Glomerular visceral epithelial cell (primary cell): ENCODE measurements around the gene LPIN3.
"Not testable (repeated sequence)": the region's sequence is repeated elsewhere in the genome, so short reads cannot be mapped to it uniquely, and the experiment has no call there.

Experiments
- DNase-seq: peaks from one replicate; pipeline ENCODE4 v3.0.0-alpha.2; 2016; ENCODE audit errors: extremely low spot score

Gene LPIN3, protein sequence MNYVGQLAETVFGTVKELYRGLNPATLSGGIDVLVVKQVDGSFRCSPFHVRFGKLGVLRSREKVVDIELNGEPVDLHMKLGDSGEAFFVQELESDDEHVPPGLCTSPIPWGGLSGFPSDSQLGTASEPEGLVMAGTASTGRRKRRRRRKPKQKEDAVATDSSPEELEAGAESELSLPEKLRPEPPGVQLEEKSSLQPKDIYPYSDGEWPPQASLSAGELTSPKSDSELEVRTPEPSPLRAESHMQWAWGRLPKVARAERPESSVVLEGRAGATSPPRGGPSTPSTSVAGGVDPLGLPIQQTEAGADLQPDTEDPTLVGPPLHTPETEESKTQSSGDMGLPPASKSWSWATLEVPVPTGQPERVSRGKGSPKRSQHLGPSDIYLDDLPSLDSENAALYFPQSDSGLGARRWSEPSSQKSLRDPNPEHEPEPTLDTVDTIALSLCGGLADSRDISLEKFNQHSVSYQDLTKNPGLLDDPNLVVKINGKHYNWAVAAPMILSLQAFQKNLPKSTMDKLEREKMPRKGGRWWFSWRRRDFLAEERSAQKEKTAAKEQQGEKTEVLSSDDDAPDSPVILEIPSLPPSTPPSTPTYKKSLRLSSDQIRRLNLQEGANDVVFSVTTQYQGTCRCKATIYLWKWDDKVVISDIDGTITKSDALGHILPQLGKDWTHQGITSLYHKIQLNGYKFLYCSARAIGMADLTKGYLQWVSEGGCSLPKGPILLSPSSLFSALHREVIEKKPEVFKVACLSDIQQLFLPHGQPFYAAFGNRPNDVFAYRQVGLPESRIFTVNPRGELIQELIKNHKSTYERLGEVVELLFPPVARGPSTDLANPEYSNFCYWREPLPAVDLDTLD

DNA sequence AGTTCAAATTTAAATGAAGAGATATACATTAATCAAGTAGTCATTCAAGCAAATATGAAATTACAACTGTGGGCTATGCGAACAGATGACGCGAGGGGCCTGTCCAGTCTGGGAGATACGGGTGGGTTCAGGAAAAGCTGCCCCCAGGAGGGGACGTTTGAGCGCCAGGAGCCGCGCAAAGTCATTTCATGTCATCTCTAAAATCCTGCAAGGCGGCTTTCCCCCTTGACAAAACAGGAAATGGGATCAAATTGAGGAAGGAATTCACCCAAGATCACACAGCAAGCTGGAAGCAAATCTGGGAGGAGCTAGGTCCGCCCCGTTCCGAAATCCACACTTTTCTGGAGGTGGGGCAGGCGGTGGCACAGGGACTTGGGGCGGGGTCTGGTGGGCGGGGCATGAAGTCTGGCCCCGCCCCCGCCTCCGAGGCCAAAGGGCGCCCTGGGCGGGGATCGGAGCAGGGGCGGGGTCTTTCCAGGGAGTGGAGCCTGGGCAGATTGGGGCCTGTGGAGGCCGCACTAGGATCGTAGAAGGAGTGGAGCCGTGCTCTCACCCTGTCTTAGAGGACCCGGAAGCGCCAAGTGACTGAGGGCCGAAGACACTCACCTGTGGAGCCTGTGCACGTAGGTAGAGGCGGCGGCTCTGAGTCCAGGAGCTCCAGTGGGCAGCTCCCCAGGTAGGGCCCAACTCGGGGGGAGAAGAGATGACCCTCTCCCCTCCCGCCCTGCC, at the start of gene LPIN3:
Gene LPIN3 (plus strand): TSS at position 495 of the 729 bp plus-strand sequence. CDS start 4,983 bp downstream, outside the sequence.
- peak; percentile 96 for DNase-seq

DNA sequence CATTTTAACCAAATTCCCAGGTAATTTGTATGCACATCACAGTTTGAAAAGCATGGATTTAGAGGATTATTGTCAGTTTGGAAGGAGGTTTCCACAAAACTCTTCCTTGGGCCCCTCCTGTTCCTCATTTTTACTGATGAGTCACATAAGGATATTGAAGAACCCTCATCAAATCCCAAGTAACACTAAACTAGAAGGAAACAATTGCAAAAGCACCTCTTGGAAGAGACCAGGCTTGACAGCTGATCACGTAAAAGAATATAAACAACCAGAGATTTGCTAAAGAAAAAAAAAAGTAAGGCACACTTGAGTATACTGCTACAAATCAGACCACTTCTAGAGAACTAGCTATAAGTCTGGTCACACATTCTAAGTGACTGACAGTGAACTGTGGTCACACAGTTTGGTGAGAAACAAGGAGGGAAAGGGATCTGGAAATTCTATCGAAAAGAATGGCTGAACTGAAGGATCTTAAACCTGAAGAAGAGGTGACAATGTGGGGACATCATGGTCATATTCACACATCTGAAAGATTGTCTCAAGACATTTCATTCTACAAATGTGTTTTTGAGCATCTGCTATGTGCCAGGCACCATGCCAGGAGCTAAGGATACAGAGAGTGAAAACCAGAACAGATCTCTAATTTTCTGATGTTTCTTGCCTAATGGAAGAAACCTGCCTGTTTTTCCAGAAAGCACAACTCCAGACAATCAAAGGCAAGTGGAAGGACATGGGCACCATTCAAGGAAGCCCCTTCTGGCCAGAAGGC, 47.2 kb upstream of the LPIN3 start:
- DNase-seq = no peak

DNA sequence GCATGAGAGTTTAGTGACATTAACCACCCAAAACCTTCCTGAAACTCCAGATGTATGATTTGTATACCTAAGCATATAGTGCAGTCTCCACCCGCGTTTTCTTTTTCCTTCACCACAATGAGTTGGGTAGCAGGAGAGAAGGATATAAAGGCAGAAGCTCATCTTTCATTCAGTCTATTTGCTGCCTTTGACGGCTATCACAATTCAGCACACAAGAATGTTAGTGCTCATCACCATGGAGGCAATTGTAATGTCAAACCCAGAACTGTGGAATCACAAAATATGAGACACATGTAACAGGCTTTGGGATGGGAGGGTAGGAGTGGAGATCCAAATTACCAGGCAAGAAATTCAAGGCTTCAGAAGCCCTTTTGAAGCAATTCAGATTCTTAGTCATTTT, 40.7 kb upstream of the LPIN3 start:
- DNase-seq = no peak

DNA sequence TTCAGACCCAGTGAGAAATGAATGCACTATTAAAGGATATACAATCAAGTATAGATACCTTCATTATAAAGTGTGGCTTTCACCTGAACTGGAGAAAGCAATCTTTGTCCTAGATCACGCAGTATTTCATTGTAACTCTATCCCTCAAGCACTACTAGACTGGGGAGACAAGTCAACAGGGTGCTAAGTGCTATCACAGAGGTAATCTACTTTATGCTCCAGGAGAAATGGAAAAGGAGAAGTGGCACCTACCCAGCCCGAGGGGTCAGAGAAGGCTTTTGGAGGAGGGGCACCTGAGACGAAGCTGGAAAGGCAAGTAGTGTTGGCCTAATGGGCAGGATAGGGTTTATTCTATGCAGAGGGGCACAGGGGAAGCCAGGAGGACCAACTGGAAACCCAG, 40.2 kb upstream of the LPIN3 start:
- no peak for DNase-seq

DNA sequence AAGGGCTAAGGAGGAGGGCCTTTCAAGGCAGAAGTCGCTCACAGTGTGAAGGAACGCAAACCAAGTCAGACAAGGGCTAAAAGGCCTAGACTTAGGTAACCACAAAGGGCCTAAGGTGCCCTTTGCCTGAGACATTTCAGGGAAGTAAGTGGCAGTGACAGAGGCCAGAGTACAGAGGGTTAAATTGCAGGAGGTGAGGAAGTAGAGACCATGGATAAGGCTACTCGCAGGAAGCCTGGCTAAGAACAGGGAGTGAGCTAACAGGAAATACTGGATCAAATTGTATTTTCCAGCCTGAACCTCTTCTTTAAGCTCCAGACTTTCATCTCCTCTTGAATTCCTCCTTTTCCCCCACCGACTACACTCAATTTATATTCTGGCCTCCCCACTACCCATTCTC, 39.7 kb upstream of the LPIN3 start:
- no peak for DNase-seq

DNA sequence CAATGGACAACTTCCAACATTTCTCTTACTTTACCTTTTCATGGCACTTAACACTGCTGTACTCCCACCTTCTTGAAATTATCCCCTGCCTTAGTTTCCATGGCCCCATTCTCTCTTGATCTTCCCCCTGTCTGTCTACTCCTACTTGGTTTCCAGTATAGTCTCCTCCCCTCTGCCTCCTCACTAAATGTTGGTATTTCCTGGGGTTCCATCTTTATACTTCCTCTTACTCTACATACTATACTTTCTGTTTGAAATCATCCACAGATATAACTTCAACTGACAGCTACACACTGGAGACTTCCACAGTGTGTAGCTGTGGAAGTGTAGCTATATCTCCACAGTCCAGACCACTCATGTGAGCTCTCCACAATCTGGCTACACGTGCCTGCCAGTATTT, 36.6 kb upstream of the LPIN3 start:
- DNase-seq = no peak

DNA sequence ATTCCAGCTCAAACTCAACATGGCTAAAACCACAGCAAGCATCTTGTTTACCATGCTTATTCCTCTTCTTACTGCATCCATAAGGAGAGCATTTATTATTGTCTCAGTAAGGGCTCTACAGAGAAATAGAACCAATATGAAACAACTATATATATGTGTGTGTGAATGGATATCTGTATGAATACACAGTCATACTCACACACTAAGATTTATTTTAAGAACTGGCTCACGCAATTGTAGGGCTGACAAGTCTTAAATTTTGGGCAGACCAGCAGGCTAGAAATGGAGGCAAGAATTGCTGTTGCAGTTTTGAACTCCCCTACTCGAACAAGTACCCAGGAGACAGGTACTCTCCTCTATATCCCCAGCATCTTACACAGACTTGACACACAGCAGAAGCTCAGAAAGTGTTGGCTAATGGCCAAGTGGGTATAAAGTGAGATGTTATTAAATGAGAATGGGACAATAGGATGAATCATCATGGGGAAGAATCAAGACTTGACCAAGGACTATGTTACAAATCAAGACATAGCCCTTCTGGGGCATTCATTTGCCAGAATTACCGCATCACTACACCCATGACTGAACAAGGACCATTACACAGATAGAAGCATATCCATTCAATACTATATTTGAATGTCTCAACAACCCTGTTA, 36.1 kb upstream of the LPIN3 start:
- no peak for DNase-seq

DNA sequence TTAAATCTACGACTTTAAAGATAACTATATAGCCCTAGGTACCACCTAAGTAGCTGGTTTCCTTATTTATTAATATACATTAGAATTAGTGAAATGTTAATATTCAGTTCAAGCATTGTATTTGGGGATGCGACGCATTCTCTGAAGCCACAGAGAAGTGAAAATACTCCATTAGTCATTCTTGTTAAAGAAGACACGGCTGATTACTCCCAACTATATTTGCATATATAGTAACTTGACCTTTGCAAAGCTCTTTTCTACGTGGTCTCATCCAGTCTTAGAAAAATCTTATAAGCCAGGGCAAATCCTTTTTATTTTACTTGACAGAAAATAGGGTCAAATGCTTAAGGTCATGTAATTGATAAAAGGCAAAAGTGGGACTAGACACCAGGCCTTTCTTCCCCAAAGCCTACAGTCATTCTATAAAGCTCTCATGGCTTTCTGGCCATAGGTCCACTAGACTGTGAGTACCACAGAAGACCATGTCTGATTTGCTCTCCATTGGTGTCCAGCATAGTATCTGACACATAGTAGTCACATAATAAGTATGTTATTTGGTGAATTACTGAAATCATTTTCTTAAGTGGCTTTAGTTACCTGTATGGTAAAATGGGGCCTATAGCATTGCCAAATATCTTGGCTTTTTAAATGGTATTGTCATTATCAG, 34.4 kb upstream of the LPIN3 start:
- DNase-seq = peak; percentile 23

DNA sequence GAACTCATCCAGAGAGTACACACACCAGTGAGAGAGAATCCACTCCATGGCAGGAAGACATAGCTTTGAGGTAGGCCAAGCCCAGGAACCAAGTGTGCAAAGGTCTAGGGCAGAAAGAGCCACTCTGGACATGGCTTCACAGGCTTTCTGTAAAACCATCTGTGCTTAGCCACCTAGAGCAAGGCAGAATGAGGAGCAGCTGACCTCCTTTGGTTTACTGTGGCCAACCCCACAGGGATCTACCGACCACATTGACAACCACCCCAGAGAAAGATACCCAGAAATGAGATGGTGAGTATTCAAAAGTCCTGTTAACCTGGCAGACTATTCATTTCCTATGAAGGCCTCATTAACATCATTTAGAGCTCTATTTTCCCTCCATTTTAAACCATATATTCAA, 33.6 kb upstream of the LPIN3 start:
- DNase-seq = no peak

DNA sequence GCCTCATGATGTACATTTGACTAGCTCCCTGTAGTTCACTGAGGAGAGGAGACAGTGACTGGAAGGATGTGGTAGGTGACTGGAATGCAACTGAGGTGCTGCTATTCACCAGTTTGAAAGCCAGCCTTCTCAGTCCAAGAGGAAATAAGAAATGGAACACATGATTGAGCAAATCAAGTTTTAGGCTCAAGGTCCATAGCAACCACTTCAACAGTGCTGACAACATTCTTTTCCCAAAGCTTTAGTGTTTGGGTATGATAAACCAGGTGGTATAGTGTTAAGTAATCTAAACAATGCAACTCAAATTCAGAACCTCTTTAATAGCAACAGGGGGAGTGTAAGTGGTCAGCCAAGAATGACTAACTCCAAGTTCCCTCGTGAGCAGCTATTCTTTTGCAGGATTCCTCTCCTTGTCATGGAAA, 32.3 kb upstream of the LPIN3 start:
- DNase-seq = peak; percentile 91

DNA sequence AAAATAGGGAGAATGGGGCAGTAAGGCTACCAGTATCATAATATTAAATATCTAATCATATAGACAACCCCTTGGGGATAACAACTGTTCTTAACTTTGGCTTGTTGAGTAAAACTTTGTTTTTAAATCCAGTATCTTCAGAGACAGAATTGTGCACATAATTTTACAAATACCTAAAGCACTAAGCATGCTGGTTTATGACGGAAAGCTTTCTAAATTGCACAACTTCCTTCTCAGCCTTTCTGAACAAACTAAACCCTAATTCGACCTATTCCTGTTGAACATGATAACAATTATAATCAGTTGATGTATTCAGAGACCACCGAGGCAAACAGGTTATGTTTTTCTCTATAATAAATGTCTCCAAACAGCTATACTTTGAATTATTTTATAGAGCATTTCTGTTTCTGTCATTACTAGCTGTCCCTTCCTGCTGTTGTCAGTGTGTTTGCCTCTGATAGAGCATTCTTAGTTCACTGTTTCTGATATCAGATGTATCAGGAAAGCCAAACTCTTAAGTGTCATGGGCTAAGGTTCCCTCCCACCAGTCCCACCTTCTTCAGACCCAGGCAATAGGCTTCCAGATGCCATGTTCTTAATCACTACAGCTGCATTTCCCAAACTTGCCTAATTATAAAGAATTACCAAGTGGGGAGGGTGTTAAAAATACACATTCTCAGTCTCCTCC, 31.8 kb upstream of the LPIN3 start:
- DNase-seq = no peak

DNA sequence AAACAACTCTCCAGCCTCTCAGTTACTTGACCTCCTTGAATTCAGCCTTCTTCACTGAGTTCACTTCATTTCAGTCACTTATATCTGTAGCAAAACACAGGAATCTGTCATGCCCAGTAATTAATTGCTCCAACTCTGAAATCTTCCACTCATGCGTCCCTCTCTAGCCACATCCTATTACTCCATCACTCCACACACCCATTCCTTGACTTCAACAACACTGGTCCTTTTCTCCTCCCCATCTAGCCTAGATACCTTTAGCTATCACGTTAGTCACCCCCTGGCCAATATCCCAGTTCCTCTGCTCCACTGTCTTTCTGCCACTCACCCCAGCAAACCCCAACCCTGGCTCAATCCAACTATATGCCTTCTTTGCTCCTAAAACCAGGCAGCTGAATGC, 30.8 kb upstream of the LPIN3 start:
- DNase-seq = peak; percentile 82

DNA sequence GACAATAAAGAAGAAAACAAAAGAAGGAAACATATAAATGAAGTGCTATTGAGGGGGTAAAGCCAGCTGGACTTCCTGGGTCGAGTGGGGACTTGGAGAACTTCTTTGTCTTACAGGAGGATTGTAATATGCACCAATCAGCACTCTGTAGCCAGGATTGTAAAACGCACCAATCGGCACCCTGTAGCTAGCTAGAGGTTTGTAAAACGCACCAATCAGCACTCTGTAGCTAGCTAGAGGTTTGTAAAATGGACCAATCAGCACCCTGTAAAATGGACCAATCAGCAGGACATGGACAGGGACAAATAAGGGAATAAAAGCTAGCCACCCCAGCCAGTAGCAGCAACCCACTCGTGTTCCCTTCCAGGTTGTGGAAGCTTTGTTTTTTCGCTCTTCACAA, 28.6 kb upstream of the LPIN3 start:
- not testable (repeated sequence) for DNase-seq

DNA sequence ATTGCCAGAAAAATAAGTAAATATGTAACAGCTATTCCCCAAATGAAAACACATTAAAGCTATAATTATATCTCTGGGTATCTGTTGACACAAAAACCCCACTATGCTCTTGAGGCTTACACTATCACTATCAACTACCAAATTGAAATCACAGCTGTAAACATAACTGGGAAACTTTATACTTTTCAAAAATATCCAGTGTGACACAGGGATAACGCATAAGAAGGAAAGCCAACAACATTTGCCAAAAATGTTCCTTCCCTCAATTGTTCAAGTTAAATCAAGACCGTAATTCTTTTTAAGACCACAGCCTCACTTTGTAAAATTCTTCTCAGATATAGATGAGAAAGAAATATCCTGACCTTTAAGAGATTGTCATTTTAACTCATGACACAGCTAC, 26.2 kb upstream of the LPIN3 start:
- no peak for DNase-seq

DNA sequence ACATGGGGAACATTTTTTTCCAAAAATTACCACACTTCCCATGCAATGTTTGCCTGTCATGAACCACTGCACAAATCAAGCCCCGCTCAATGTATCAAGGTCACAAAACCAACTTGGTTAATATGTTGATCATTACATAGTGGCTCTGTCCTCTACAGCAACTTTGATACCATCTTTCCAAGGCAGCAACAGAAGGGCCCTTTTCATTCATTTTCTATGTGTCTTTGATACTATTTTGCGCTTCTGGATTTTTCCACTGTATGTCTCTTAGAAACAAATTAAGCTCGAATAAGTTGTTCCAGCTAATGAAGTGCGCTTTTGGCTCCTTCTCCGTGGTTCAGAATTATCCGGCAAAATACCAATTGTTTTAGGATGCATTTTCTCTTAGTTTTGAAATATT, 24.6 kb upstream of the LPIN3 start:
- peak; percentile 40 for DNase-seq

DNA sequence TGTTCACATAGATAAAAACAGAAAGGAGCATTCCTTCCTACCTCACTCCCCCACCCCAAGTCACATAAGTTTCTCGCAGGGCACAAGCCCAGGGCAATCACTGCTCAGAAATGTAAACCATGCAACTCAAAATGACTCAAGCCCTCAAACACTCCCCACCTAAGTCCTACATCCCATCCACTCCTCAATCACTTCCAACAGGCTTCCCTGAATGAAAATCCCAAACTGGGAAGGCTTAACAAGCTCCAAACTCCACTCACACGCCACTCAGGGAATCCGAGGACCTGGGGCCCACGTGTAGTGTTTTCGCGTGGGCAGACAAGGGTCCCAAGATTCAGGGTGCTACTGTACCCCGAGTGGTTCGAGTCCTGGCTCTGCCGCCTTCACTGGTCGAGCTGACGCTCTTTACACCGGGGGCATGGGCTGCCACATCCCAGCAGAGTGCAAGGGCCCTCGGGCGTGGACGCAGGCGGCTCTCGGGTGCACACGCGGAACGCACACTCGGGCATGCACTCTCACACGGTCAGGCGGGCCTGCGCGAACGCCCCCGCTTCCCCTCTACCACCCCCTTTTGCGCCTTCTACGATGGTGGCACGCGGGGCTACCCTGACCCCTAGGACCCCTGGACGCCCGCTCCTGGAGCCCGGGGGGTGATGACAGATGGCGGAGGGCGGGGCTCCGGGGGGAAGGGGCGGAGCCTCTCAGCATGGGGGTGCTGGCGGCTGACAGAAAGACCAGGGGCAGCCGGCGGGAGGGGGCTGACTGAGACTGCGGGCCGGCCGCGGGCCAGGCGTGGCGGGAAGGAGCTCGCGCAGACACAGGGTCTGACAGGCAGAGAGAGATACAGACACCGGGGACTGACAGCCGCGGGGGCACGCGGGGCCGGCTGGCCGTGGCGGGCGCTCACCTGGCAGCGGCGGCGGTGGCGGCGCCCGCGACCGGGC, 23.7 kb upstream of the LPIN3 start:
- peak; percentile 73 for DNase-seq

DNA sequence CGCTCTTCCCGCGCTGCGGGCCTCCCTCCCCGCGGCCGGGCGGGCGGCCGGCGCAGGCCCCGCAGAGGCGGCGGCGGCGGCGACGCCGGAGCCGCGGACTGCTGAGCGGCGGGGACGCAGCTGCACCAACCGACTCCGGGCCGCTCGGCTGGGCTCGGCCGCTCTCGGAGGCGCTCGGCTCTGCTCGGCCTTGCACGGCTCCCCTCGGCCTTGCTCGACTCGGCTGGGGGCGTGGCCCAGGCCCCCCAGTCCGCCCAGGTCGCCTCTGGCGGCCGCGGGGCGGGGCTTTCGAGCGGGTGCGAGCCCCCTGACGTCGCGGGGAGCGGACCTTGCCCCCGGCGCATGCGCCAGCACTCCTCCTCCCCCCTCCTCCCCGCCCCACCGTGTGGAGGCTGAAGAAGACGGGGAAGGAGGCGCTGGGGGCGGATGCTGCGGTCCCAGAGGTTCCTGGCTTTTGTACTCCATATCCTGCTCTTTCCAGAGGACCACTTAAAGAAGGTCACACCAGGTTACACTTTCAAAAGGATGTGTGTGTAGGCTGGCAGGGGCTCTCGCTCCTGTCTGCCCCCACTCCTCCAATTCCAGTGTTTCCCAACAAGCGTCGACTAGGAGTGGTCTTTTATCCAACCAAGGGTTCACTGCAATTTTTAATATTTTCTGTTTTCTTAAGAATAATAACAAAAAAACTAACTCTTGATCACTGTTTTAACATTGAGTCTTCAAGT, 22.9 kb upstream of the LPIN3 start, which contains the start of gene ZHX3:
Gene ZHX3 (minus strand): TSS at position 186 of the 725 bp plus-strand sequence. CDS start 112,815 bp downstream, outside the sequence.
- peak; percentile 100 for DNase-seq

DNA sequence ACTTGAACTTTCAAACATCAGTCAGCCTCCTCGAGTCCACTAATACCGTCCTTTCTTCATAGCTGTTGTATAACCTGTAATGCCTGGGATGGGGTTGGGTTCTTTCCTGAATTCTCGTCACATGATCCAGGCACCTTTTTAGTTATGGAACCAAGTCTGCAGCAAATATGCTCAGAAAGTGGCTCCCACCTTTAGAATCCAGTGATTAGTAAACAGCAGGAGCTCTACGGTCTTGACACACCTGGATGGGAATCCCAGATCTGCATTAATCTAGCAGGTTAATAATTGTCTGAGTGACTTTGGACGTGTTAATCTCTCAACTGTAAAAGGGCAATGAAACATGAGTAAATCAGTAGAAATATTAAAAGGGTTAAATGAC, 22.4 kb upstream of the LPIN3 start:
- no peak for DNase-seq
